Ishikawa (cell line): ENCODE results near the gene MKRN3.

ENCODE experiments used
- CEBPB ChIP-seq: IDR thresholded peaks from 2 replicates; pipeline ENCODE4 v1.6.1; 2012
- CREB1 ChIP-seq: IDR thresholded peaks from 2 replicates; pipeline ENCODE4 v1.6.1; 2012; ENCODE audit warnings: low read depth
- EGR1 ChIP-seq: IDR thresholded peaks from 2 replicates; pipeline ENCODE4 v1.6.1; 2012
- EP300 ChIP-seq: IDR thresholded peaks from 2 replicates; pipeline ENCODE4 v1.6.1; 2012; ENCODE audit warnings: borderline replicate concordance
- FOXM1 ChIP-seq: IDR thresholded peaks from 2 replicates; pipeline ENCODE4 v1.6.1; 2012; ENCODE audit warnings: low read depth, borderline replicate concordance
- MAX ChIP-seq: IDR thresholded peaks from 2 replicates; pipeline ENCODE4 v1.6.1; 2012
- NFIC ChIP-seq: IDR thresholded peaks from 2 replicates; pipeline ENCODE4 v1.6.1; 2012
- RAD21 ChIP-seq: IDR thresholded peaks from 2 replicates; pipeline ENCODE4 v1.6.1; 2012; ENCODE audit warnings: low read depth
- REST ChIP-seq: IDR thresholded peaks from 2 replicates; pipeline ENCODE4 v1.6.1; 2012; ENCODE audit warnings: low read depth, mild to moderate bottlenecking
- TAF1 ChIP-seq: IDR thresholded peaks from 2 replicates; pipeline ENCODE4 v1.6.1; 2012; ENCODE audit warnings: low read depth, mild to moderate bottlenecking
- TCF12 ChIP-seq: IDR thresholded peaks from 2 replicates; pipeline ENCODE4 v1.6.1; 2012; ENCODE audit warnings: low read depth
- TEAD4 ChIP-seq: IDR thresholded peaks from 2 replicates; pipeline ENCODE4 v1.6.1; 2012
- USF1 ChIP-seq: IDR thresholded peaks from 2 replicates; pipeline ENCODE4 v1.6.1; 2012
- YY1 ChIP-seq: IDR thresholded peaks from 2 replicates; pipeline ENCODE4 v1.6.1; 2012; ENCODE audit warnings: low read depth
- ZBTB7A ChIP-seq: IDR thresholded peaks from 2 replicates; pipeline ENCODE4 v1.6.1; 2012; ENCODE audit warnings: low read depth

The MKRN3 gene

GRCh38 chr15:23588268-23588667 lies 22.8 kb downstream of the MKRN3 start:
- TF ChIP-seq FOXM1 (no peak), EP300 (no peak), ZBTB7A (no peak), TCF12 (no peak), USF1 (no peak), RAD21 (no peak), CREB1 (no peak), YY1 (no peak), TAF1 (no peak), NFIC (no peak), CEBPB (no peak), EGR1 (no peak), TEAD4 (no peak), REST (no peak), MAX (no peak)

- TF ChIP-seq TCF12 (no peak), TEAD4 (no peak), CEBPB (no peak), NFIC (no peak), EP300 (no peak), USF1 (no peak), REST (no peak), CREB1 (no peak), EGR1 (no peak), RAD21 (no peak), TAF1 (no peak), ZBTB7A (no peak), FOXM1 (no peak), MAX (no peak), YY1 (no peak)
Observed at GRCh38 chr15:23589012-23589411, 23.5 kb downstream of the MKRN3 start.

GRCh38 chr15:23594252-23594770 lies 28.8 kb downstream of the MKRN3 start:
- no peak for TF ChIP-seq MAX
- TF ChIP-seq CREB1, result no peak
- no peak for TF ChIP-seq REST
- TF ChIP-seq EGR1, result no peak
- TF ChIP-seq TAF1, result no peak
- TF ChIP-seq FOXM1, result no peak
- TF ChIP-seq RAD21, result no peak
- no peak for TF ChIP-seq NFIC
- TF ChIP-seq YY1, result no peak
- no peak for TF ChIP-seq ZBTB7A
- TF ChIP-seq CEBPB, result no peak
- TF ChIP-seq EP300, result no peak
- TF ChIP-seq TCF12, result no peak
- TF ChIP-seq TEAD4, result no peak
- no peak for TF ChIP-seq USF1
